TTC549 (cell line): ENCODE results near the gene PADI3.
"Not testable (repeated sequence)": the region's sequence is repeated elsewhere in the genome, so short reads cannot be mapped to it uniquely, and the experiment has no call there.

Experiments used
- FAIRE-seq: peaks from 2 replicates; lab custom pipeline; 2012; peaks lifted over from hg19 to GRCh38; lab: Jason Lieb, UNC

The PADI3 gene

GRCh38 chr1:17241011-17241779 is 7.7 kb upstream of the PADI3 start:
- not testable (repeated sequence) for FAIRE-seq

- FAIRE-seq: not testable (repeated sequence)
Observed at GRCh38 chr1:17241780-17242074, 7.2 kb upstream of the PADI3 start.

- FAIRE-seq: no peak
Observed at GRCh38 chr1:17243274-17243673, 5.6 kb upstream of the PADI3 start.

- no peak for FAIRE-seq
Observed at GRCh38 chr1:17244821-17245740, 3.8 kb upstream of the PADI3 start.

GRCh38 chr1:17245816-17246325 is 3.0 kb upstream of the PADI3 start:
- no peak for FAIRE-seq

- FAIRE-seq: no peak
Observed at GRCh38 chr1:17246971-17247370, 1.9 kb upstream of the PADI3 start.

GRCh38 chr1:17250601-17251000 is 1.7 kb downstream of the PADI3 start:
- FAIRE-seq: no peak

- FAIRE-seq: no peak
Observed at GRCh38 chr1:17251246-17251645, 2.3 kb downstream of the PADI3 start.

GRCh38 chr1:17251701-17252376 is 2.9 kb downstream of the PADI3 start:
- no peak for FAIRE-seq

- no peak for FAIRE-seq
Observed at GRCh38 chr1:17255336-17255735, 6.4 kb downstream of the PADI3 start.

- no peak for FAIRE-seq
Observed at GRCh38 chr1:17258116-17258757, 9.3 kb downstream of the PADI3 start.

GRCh38 chr1:17258758-17259130 is 9.8 kb downstream of the PADI3 start:
- no peak for FAIRE-seq

GRCh38 chr1:17259233-17259873 is 10.5 kb downstream of the PADI3 start:
- FAIRE-seq: no peak

GRCh38 chr1:17260264-17260663 is 11.4 kb downstream of the PADI3 start:
- no peak for FAIRE-seq

GRCh38 chr1:17260738-17261137 is 11.8 kb downstream of the PADI3 start:
- FAIRE-seq: no peak

- no peak for FAIRE-seq
Observed at GRCh38 chr1:17263936-17264335, 15.0 kb downstream of the PADI3 start.

- no peak for FAIRE-seq
Observed at GRCh38 chr1:17264470-17264869, 15.6 kb downstream of the PADI3 start.

GRCh38 chr1:17265162-17265561 is 16.3 kb downstream of the PADI3 start:
- no peak for FAIRE-seq

GRCh38 chr1:17265950-17266349 is 17.1 kb downstream of the PADI3 start:
- no peak for FAIRE-seq

GRCh38 chr1:17270891-17271765 is 22.2 kb downstream of the PADI3 start:
- FAIRE-seq: no peak

GRCh38 chr1:17272066-17272465 is 23.2 kb downstream of the PADI3 start:
- no peak for FAIRE-seq
